Measurements from ENCODE around the gene RAC3.

DNA sequence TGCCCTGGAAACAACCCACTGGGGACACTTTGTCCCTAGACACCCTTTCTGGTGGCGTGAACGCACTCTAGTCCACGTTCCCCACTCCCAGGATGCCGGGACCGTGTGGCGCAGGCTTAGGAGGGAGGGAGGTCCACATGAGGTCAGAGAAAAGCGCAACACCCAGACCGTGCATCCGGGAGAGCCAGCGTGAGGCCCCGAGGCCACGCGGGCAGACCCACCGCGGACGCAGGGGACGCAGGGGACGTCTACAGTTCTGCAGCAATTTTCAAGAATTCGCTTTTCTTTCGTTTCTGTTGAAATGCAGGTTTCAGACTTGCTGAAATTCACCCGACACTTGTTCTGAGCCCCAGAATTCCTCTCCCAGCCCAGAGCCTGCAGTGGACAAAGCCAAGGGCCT, 15.4 kb downstream of the RAC3 start:
- TF ChIP-seq CTCF (conservative IDR thresholded peaks at IDR 0.05; ENCODE audit: low read length) (no peak), EZH2phosphoT487 (IDR thresholded peaks at IDR 0.05; ENCODE audit: borderline replicate concordance, low read depth, low read length) (no peak)

Measured in OCI-LY7 (cell line).